BJ (cell line): ENCODE data around the gene ANO9. TPM values are rescaled to one million over a fixed set of nuclear protein-coding genes. Genes with fewer than 3 reads are reported as not detected.
"Not testable (repeated sequence)": the region's sequence is repeated elsewhere in the genome, so short reads cannot be mapped to it uniquely, and the experiment has no call there.

Experiments
- CTCF ChIA-PET: fragments of 350-600 bp; formaldehyde crosslinking; extraction: SDS; loops from one replicate; lab custom pipeline; 2021; ENCODE audit warnings: antibody characterized with exemption, inconsistent platforms; lab: Yijun Ruan, JAX
- POLR2A ChIA-PET: fragments of 300-600 bp; sonication (Branson Sonifier 250); formaldehyde crosslinking; extraction: SDS; loops from one replicate; lab custom pipeline; 2021; ENCODE audit warnings: antibody characterized with exemption; lab: Charles Lee
- DNase-seq: peaks from one replicate; pipeline ENCODE4 v3.0.0-alpha.2; 2011; ENCODE audit warnings: low read depth
- H3K27me3 ChIP-seq: 2 replicates; pipeline ENCODE4 v1.6.0; 2011; ENCODE audit warnings: low read length; ENCODE audit not compliant: control insufficient read depth, insufficient read depth
- H3K36me3 ChIP-seq: 2 replicates; pipeline ENCODE4 v1.5.1; 2011; ENCODE audit warnings: low read length; ENCODE audit not compliant: control insufficient read depth, insufficient read depth
- H3K4me3 ChIP-seq: 2 replicates; pipeline ENCODE4 v1.5.1; 2011; ENCODE audit warnings: low read depth, mild to moderate bottlenecking, control low read depth, low read length
- CTCF ChIP-seq: IDR thresholded peaks from 2 replicates; pipeline ENCODE4 v1.5.1; 2011; ENCODE audit warnings: low read depth, mild to moderate bottlenecking, control low read depth, inconsistent platforms, low read length, moderate library complexity; ENCODE audit not compliant: insufficient read depth
- polyA plus RNA-seq: library from polyadenylated mRNA; depleted of rRNA; stranded (reverse); fragments of >200 nt; gene quantifications from 2 replicates; pipeline ENCODE4 v1.2.3, GENCODE V29; 2011

The ANO9 gene
- polyA plus RNA-seq, 1 experiment: not detected

GRCh38 chr11:439315-440064 lies 2.3 kb downstream of the ANO9 start:
- no peak for DNase-seq

GRCh38 chr11:438101-438844 lies 3.5 kb downstream of the ANO9 start:
- Histone ChIP-seq H3K4me3 (no peak overlapping the region), H3K36me3 (no peaks in the 10 kb centered on the region), H3K27me3 (no peaks in the 10 kb centered on the region)
- TF ChIP-seq CTCF: no peak
- CTCF ChIA-PET: interaction anchor here (2.5 kb wide), 1 partner anchor 10 kb away, joined by 12 read pairs; no protein-coding TSS in a partner anchor
- POLR2A ChIA-PET: no interaction called here
- DNase-seq: no peak

More at GRCh38 chr11:439315-440064, 2.3 kb downstream of the ANO9 start:
- Histone ChIP-seq H3K36me3 (no peaks in the 10 kb centered on the region), H3K27me3 (peaks cover 3% of the 10 kb centered on the region), H3K4me3 (no peak overlapping the region)
- TF ChIP-seq CTCF: no peak
- ChIA-PET POLR2A (no interaction called here), CTCF (interaction anchor here (1.0 to 2.5 kb wide), 4 partner anchors 9 to 80 kb away, joined by 3 to 12 read pairs (median 4); no protein-coding TSS in a partner anchor)

- Histone ChIP-seq H3K27me3 (no peaks in the 10 kb centered on the region), H3K4me3 (no peak overlapping the region), H3K36me3 (no peaks in the 10 kb centered on the region)
- ChIA-PET CTCF (no interaction called here), POLR2A (no interaction called here)
- DNase-seq: no peak
- TF ChIP-seq CTCF: no peak
Measured at GRCh38 chr11:437228-437870, 4.5 kb downstream of the ANO9 start.

- CTCF ChIA-PET, H3K4me3 ChIP-seq, H3K27me3 ChIP-seq, H3K36me3 ChIP-seq, DNase-seq, POLR2A ChIA-PET: not testable (repeated sequence)
Measured at GRCh38 chr11:434999-435740, 6.6 kb downstream of the ANO9 start.

- DNase-seq: no peak
- Histone ChIP-seq H3K4me3 (no peak overlapping the region), H3K27me3 (no peaks in the 10 kb centered on the region), H3K36me3 (no peaks in the 10 kb centered on the region)
- TF ChIP-seq CTCF: no peak
- POLR2A ChIA-PET: no interaction called here
- CTCF ChIA-PET: no interaction called here
Measured at GRCh38 chr11:434496-434895, 7.3 kb downstream of the ANO9 start.
